ENCODE results near the gene TMPRSS9.
"Not testable (repeated sequence)": the region's sequence is repeated elsewhere in the genome, so short reads cannot be mapped to it uniquely, and the experiment has no call there.

TMPRSS9 gene

DNA sequence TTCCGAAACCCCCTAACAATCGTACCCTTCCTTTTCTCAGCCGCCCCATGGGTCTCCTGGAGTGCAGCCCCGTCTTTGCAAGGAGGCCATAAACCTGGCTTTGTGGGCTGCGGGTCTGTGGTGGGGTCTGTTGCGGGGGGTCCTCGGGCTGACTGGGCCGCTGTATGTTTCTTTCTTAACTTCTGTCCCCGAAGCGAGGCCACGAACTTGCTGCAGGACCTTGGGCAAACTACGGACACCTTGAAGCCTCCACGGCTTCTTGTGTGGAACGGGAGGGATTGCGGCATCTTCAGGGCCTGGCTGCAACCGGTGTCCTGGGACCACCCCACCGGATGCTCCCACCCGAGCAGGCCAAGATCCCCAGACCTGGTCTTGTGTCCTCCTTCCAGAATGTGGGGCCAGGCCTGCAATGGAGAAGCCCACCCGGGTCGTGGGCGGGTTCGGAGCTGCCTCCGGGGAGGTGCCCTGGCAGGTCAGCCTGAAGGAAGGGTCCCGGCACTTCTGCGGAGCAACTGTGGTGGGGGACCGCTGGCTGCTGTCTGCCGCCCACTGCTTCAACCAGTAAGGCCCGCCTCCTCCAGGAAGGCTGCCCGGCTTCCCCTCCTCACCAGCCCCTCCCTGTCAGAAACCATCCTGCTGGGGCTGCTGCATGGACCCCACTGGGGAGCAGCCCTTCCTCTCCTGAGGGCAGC, 55.4 kb downstream of the TMPRSS9 start:
- in situ Hi-C loops (cut with MboI; ENCODE audit: low sequenced_read_pairs): no loop called here

GRCh38 chr19:2415973-2416319, 55.9 kb downstream of the TMPRSS9 start:
- peaks cover 15% of the 10 kb centered on the region for H3K36me3 ChIP-seq (replicated peaks)
- no peak for DNase-seq (ENCODE audit: low spot score in 2 of 2)
- H3K4me1 ChIP-seq: no peaks in the 10 kb centered on the region
- in situ Hi-C loops (cut with MboI; ENCODE audit: low sequenced_read_pairs): no loop called here
- H3K27me3 ChIP-seq (ENCODE audit: low read depth): no peaks in the 10 kb centered on the region
- H3K4me3 ChIP-seq: no peak overlapping the region
- no peaks in the 10 kb centered on the region for H3K9me3 ChIP-seq

More for the DNA sequence above, 55.4 kb downstream of the TMPRSS9 start:
- Histone ChIP-seq H3K9me3 (no peaks in the 10 kb centered on the region), H3K4me3 (no peak overlapping the region), H3K36me3 (replicated peaks) (peaks cover 15% of the 10 kb centered on the region), H3K27me3 (ENCODE audit: low read depth) (no peaks in the 10 kb centered on the region), H3K4me1 (no peaks in the 10 kb centered on the region)
- DNase-seq (ENCODE audit: low spot score in 2 of 2): no peak

- Histone ChIP-seq H3K27me3 (ENCODE audit: low read depth) (no peaks in the 10 kb centered on the region), H3K9me3 (no peaks in the 10 kb centered on the region), H3K4me1 (no peaks in the 10 kb centered on the region), H3K36me3 (replicated peaks) (peaks cover 15% of the 10 kb centered on the region), H3K4me3 (no peak overlapping the region)
- no peak for DNase-seq (ENCODE audit: low spot score in 2 of 2)
- in situ Hi-C loops (cut with MboI; ENCODE audit: low sequenced_read_pairs): no loop called here
Observed at GRCh38 chr19:2416321-2417097, 56.4 kb downstream of the TMPRSS9 start.

GRCh38 chr19:2417436-2417835, 57.4 kb downstream of the TMPRSS9 start:
- peaks cover 15% of the 10 kb centered on the region for H3K36me3 ChIP-seq (replicated peaks)
- H3K4me1 ChIP-seq; DNase-seq (ENCODE audit: low spot score in 2 of 2); H3K27me3 ChIP-seq (ENCODE audit: low read depth); in situ Hi-C loops (cut with MboI; ENCODE audit: low sequenced_read_pairs); H3K4me3 ChIP-seq; H3K9me3 ChIP-seq: not testable (repeated sequence)

DNA sequence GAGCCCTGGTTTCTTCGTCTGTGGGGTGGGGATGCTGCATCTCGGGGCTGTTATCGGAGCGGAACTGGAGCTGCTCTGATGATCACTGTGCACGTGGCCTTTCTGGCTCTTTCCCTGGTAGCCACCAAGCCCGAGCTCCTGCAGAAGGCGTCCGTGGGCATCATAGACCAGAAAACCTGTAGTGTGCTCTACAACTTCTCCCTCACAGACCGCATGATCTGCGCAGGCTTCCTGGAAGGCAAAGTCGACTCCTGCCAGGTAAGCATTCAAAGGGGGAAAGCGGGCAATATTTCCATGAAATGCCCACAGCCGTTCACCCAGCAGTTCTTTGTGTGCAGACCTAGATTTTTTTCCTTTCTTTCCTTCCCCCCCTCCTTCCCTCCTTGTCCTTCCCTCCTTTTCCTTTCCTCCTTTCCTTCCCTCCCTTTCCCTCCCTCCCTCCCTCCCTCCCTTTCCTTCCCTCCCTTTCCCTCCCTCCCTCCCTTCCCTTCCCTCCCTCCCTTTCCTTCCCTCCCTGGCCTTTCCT, 57.9 kb downstream of the TMPRSS9 start:
- in situ Hi-C loops (cut with MboI; ENCODE audit: low sequenced_read_pairs): no loop called here
- H3K9me3 ChIP-seq: no peaks in the 10 kb centered on the region
- DNase-seq (ENCODE audit: low spot score in 2 of 2): no peak
- H3K27me3 ChIP-seq (ENCODE audit: low read depth): no peaks in the 10 kb centered on the region
- H3K4me1 ChIP-seq: no peaks in the 10 kb centered on the region
- no peak overlapping the region for H3K4me3 ChIP-seq
- peaks cover 15% of the 10 kb centered on the region for H3K36me3 ChIP-seq (replicated peaks)

- Histone ChIP-seq H3K9me3 (no peaks in the 10 kb centered on the region), H3K27me3 (ENCODE audit: low read depth) (no peaks in the 10 kb centered on the region), H3K4me3 (no peak overlapping the region), H3K36me3 (replicated peaks) (peaks cover 21% of the 10 kb centered on the region), H3K4me1 (no peaks in the 10 kb centered on the region)
- in situ Hi-C loops (cut with MboI; ENCODE audit: low sequenced_read_pairs): no loop called here
- DNase-seq (ENCODE audit: low spot score in 2 of 2): no peak
Observed at GRCh38 chr19:2419754-2420153, 59.7 kb downstream of the TMPRSS9 start.

DNA sequence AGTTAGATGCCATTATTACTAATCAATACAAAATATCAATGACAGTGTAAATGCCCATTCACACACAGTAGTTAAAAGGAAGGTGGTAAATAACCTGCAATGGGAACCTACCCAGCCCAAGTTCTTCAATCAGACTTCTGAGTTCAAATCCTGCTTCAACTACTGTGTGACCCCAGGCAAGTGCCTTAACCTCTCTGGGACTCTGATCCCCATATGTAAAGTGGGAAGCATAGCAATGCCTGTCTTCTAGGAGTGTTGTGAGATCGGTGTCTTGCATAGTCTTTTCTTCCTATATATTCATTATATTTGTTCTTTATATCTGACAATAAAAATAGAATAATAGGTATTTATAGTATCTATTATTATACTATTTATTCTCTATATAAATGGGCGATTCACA, 60.4 kb downstream of the TMPRSS9 start:
- Histone ChIP-seq H3K4me1 (no peaks in the 10 kb centered on the region), H3K27me3 (ENCODE audit: low read depth) (no peaks in the 10 kb centered on the region), H3K9me3 (no peaks in the 10 kb centered on the region), H3K4me3 (no peak overlapping the region), H3K36me3 (replicated peaks) (peaks cover 23% of the 10 kb centered on the region)
- in situ Hi-C loops (cut with MboI; ENCODE audit: low sequenced_read_pairs): no loop called here
- DNase-seq (ENCODE audit: low spot score in 2 of 2): no peak

DNA sequence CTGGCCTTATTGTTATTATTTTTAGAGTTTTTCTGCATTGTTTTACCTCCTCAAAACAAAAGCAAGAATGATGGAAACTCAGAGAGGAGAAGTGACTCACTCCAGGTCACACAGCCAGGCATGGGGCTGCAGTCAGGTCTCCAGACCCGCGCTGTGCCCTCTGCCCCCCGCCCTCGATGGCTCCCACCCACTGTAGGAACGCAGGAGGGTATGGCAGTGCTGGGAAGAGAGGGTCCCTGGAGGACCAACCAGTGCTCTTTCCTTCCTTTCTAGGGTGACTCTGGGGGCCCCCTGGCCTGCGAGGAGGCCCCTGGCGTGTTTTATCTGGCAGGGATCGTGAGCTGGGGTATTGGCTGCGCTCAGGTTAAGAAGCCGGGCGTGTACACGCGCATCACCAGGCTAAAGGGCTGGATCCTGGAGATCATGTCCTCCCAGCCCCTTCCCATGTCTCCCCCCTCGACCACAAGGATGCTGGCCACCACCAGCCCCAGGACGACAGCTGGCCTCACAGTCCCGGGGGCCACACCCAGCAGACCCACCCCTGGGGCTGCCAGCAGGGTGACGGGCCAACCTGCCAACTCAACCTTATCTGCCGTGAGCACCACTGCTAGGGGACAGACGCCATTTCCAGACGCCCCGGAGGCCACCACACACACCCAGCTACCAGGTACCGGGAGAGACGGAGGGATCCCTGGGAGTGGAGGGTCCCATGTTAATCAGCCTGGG, 61.7 kb downstream of the TMPRSS9 start:
- Histone ChIP-seq H3K4me1 (0 out of 2 replicates have a peak, but pooled peaks cover 2% of the 10 kb centered on the region), H3K27me3 (ENCODE audit: low read depth) (no peaks in the 10 kb centered on the region), H3K9me3 (no peaks in the 10 kb centered on the region), H3K4me3 (no peak overlapping the region), H3K36me3 (replicated peaks) (peaks cover 27% of the 10 kb centered on the region)
- DNase-seq (ENCODE audit: low spot score in 2 of 2): no peak
- in situ Hi-C loops (cut with MboI; ENCODE audit: low sequenced_read_pairs): no loop called here

DNA sequence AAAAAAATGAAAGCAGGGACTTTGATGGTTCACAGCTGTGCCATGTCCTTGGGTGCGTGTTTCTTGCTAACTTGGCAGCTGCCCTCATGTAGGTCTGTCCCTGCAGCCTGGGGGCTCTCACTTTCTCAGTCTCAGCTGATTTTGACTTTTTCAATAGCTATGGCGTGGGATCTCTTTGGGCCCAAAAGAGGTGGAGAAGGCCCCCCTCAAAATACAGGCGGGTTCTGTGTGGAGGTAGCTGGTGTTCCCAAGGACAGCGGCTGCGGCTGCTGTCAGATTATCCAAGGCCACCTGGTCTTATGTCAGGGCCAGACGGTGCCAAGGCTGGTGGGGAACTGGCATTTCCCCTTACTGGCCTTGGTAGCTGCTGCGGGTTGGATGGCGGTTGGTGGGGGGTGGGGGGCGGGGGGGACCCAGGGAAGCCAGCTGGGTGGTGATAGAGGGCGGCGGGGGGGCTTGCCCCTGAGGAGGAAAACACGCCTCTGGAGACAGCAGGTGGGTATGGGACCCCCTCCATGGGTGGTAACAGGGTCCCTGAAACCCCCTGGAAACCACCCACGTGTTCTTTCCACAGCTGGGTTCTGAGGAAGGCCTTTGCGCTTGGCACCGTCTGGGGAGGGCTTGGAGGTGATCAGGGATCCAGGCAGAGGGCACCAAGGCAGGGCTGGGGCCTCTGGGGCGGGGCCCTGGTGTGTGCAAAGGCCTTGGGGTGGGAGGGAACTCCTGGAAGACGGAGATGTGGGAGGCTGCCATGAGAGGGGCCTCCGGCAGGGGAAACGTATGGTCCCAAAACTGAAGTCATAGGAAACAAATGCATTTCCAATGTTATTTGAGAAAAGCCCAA, 63.2 kb downstream of the TMPRSS9 start:
- in situ Hi-C loops (cut with MboI; ENCODE audit: low sequenced_read_pairs): no loop called here
- H3K9me3 ChIP-seq: no peaks in the 10 kb centered on the region
- H3K27me3 ChIP-seq (ENCODE audit: low read depth): no peaks in the 10 kb centered on the region
- H3K4me1 ChIP-seq: peaks cover 6% of the 10 kb centered on the region
- DNase-seq (ENCODE audit: low spot score in 2 of 2): no peak
- H3K36me3 ChIP-seq (replicated peaks): peaks cover 27% of the 10 kb centered on the region
- no peak overlapping the region for H3K4me3 ChIP-seq

- in situ Hi-C loops (cut with MboI; ENCODE audit: low sequenced_read_pairs): no loop called here
- Histone ChIP-seq H3K4me1 (peaks cover 6% of the 10 kb centered on the region), H3K36me3 (replicated peaks) (peaks cover 27% of the 10 kb centered on the region), H3K4me3 (no peak overlapping the region), H3K9me3 (no peaks in the 10 kb centered on the region), H3K27me3 (ENCODE audit: low read depth) (no peaks in the 10 kb centered on the region)
- no peak for DNase-seq (ENCODE audit: low spot score in 2 of 2)
Observed at GRCh38 chr19:2423915-2424685, 64.0 kb downstream of the TMPRSS9 start.

GRCh38 chr19:2424686-2425621, 64.9 kb downstream of the TMPRSS9 start:
- H3K9me3 ChIP-seq: no peaks in the 10 kb centered on the region
- no peak for DNase-seq (ENCODE audit: low spot score in 2 of 2)
- peaks cover 6% of the 10 kb centered on the region for H3K4me1 ChIP-seq
- H3K27me3 ChIP-seq (ENCODE audit: low read depth): no peaks in the 10 kb centered on the region
- no peak overlapping the region for H3K4me3 ChIP-seq
- in situ Hi-C loops (cut with MboI; ENCODE audit: low sequenced_read_pairs): no loop called here
- H3K36me3 ChIP-seq (replicated peaks): peaks cover 31% of the 10 kb centered on the region

Data from HAP-1 (cell line).